Heart left ventricle (tissue), 16 donors: Measurements from ENCODE around the gene NR1H3. TPM values are rescaled to one million over a fixed set of nuclear protein-coding genes. Genes with fewer than 3 reads are reported as not detected.

ENCODE experiments used
- ATAC-seq, 4 donors: fragments of 200-7000 bp; cut with Tn5 transposase; one replicate each; pipeline ENCODE4 v1.9.1; 2020 to 2022; ENCODE audit warnings: moderate library complexity in 4 of 4, mild to moderate bottlenecking in 3 of 4, moderate number of reproducible peaks in 1 of 4
- DNase-seq, 5 donors: peaks; one replicate each; pipeline ENCODE4 v3.0.0-alpha.2; 2020
- H3K27ac ChIP-seq, 12 donors: fragments of 200-600 bp; sonication (generic) in 4 of 12; one replicate each; pipeline versions ENCODE4 v1.5.0 to v1.8.0; 2016 to 2022; ENCODE audit warnings: mild to moderate bottlenecking in 2 of 12
- H3K27me3 ChIP-seq, 9 donors: fragments of 200-600 bp; sonication (generic) in 2 of 9; one replicate each; pipeline versions ENCODE4 v1.5.1 to v1.8.0; 2016 to 2022; ENCODE audit warnings: mild to moderate bottlenecking in 3 of 9
- H3K36me3 ChIP-seq, 9 donors: fragments of 200-600 bp; sonication (generic) in 2 of 9; one replicate each; pipeline versions ENCODE4 v1.5.0 to v1.8.0; 2018 to 2022; ENCODE audit warnings: mild to moderate bottlenecking in 2 of 9
- H3K4me1 ChIP-seq, 12 donors: fragments of 200-600 bp; sonication (generic) in 4 of 12; one replicate each; pipeline versions ENCODE4 v1.5.0 to v1.8.0; 2016 to 2022; ENCODE audit warnings: mild to moderate bottlenecking in 3 of 12
- H3K4me3 ChIP-seq, 12 donors: fragments of 200-600 bp; sonication (generic) in 4 of 12; one replicate each; pipeline versions ENCODE4 v1.5.0 to v1.8.0; 2017 to 2022; ENCODE audit warnings: mild to moderate bottlenecking in 9 of 12, moderate library complexity in 4 of 12
- H3K9me3 ChIP-seq, 12 donors: fragments of 200-600 bp; sonication (generic) in 4 of 12; one replicate each; pipeline versions ENCODE4 v1.5.0 to v1.8.0; 2016 to 2022; ENCODE audit warnings: mild to moderate bottlenecking in 1 of 12
- POLR2A ChIP-seq, 2 donors: fragments of 450-650 bp; IDR thresholded peaks; one replicate each; pipeline ENCODE4 v1.6.1; 2017; ENCODE audit warnings: antibody characterized with exemption in 2 of 2, mild to moderate bottlenecking in 2 of 2, moderate library complexity in 2 of 2
- WGBS, 4 donors: extraction: QIAGEN DNeasy Blood & Tissue Kit in 2 of 4; methylation state at CpG; one replicate each; pipeline versions ENCODE4 v1.1.5 to v1.1.7; 2013 to 2018; 5-methylcytosine and 5-hydroxymethylcytosine counted together
- intact Hi-C, 10 donors: fragments of 100-400 bp; cut with DNase I; formaldehyde crosslinking; loops; one replicate each; pipeline versions ENCODE4 v1.11.1 to v1.14.2; 2022
- polyA plus RNA-seq, 2 donors: library from polyadenylated mRNA; stranded (reverse); fragments of 200-250 nt; gene quantifications; one replicate each; pipeline ENCODE4 v1.2.3, GENCODE V29; 2013
- total RNA-seq, 9 donors: library from RNA; depleted of rRNA in 2 of 9; stranded (reverse); fragments of >200 nt in 2 of 9; fragmentation: NEBNext Ultra II Directional in 3 of 9; extraction: Animal tissue kit (Norgen Biotek cat#: 25700) in 3 of 9; gene quantifications; one replicate each; pipeline versions ENCODE4 v1.1.0 to v1.2.4, GENCODE V29; 2016 to 2023
- TF ChIP-seq, protein P1 (sequence below), 12 donors: fragments of 200-600 bp; sonication (generic) in 4 of 12; IDR thresholded peaks; one replicate each; pipeline versions ENCODE4 v1.5.0 to v1.8.0; 2018 to 2022; ENCODE audit warnings: antibody characterized with exemption in 12 of 12, mild to moderate bottlenecking in 5 of 12
- donor health status: ischemic (EF 13 %, LVEDD 7.1; RV severe dilation, severe dysfunction).
- donor health status: healthy with polysubstance abuse.
- donor health status: DM: no; HTN: yes; CAD: no.
- donor health status: DM: no; HTN: no; CAD: no.
- donor health status: ischemic (EF 25% LVEDD 6.9; RV normal size, moderate dysfunction).
- donor health status: ischemic (EF 25% LVEDD 5.7; RV mildly dilated, moderate dysfunction).
- donor health status: healthy.
- donor health status: DM: yes; HTN: yes; CAD: no.
- donor health status: ischemic (EF 35%, LVEDD 5.7; RV mildly dilated, moderate dysfunction).
- donor health status: nonischemic (EF 11% LVEDD 7.7; RV severe dilation, severe dysfunction).
- donor health status: DM: yes; HTN: yes; CAD: no.
- donor health status: PGD.
- donor health status: ischemic (EF 29% LVEDD 5.4; RV normal size, mild dysfunction).
- donor health status: nonischemic (EF 23%, LVEDD 6.1; RV moderate dilation, normal function).

The NR1H3 gene
- total and polyA plus RNA-seq, 11 donors: 3.9 to 38.5 (median 11.9) TPM

DNA sequence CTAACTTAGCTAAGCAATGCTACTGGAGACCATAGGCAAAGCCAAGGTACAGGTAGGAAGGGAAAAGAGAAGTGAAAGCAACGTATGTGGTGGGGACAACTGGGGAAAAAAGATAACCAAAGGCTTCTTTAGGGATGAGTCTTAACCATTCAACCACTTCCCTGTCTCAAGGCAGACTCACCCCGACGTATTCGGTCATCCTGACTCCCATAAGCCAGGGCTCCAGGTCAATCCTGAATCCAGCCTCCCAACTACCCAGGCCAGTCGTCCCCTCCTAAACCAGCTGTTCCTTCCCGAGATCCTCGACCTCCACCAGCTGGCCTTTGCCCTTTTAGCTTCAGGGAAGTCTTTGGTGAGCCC, 9.5 kb upstream of the NR1H3 start:
- 0 to 1% (median 0%) methylated on average over 6 to 7 of the region's 7 CpGs for WGBS, 4 donors
- peaks cover 2 to 46% (median 22%) of the 10 kb centered on the region in 12 donors for H3K4me1 ChIP-seq
- intact Hi-C loops: loop anchor here in 1 of 10 donors (1.0 kb wide), 1 partner anchor 70 kb away; no protein-coding TSS in a partner anchor
- ATAC-seq: peak; percentile 16 to 55 (median 38)
- H3K27ac ChIP-seq: peak overlapping the region; percentile 77 to 94 (median 90)
- H3K27me3 ChIP-seq: no peaks in the 10 kb centered on the region
- no peaks in the 10 kb centered on the region for H3K9me3 ChIP-seq
- peak in 1 of 5 donors; percentile 29 for DNase-seq
- peaks cover 0 to 45% (median 35%) of the 10 kb centered on the region in 9 donors for H3K36me3 ChIP-seq
- TF ChIP-seq POLR2A (IDR thresholded peaks at IDR 0.05): no peak
- TF ChIP-seq, protein P1, sequence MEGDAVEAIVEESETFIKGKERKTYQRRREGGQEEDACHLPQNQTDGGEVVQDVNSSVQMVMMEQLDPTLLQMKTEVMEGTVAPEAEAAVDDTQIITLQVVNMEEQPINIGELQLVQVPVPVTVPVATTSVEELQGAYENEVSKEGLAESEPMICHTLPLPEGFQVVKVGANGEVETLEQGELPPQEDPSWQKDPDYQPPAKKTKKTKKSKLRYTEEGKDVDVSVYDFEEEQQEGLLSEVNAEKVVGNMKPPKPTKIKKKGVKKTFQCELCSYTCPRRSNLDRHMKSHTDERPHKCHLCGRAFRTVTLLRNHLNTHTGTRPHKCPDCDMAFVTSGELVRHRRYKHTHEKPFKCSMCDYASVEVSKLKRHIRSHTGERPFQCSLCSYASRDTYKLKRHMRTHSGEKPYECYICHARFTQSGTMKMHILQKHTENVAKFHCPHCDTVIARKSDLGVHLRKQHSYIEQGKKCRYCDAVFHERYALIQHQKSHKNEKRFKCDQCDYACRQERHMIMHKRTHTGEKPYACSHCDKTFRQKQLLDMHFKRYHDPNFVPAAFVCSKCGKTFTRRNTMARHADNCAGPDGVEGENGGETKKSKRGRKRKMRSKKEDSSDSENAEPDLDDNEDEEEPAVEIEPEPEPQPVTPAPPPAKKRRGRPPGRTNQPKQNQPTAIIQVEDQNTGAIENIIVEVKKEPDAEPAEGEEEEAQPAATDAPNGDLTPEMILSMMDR (IDR thresholded peaks at IDR 0.05): no peak
- peak overlapping the region; percentile 59 to 93 (median 78) for H3K4me3 ChIP-seq

DNA sequence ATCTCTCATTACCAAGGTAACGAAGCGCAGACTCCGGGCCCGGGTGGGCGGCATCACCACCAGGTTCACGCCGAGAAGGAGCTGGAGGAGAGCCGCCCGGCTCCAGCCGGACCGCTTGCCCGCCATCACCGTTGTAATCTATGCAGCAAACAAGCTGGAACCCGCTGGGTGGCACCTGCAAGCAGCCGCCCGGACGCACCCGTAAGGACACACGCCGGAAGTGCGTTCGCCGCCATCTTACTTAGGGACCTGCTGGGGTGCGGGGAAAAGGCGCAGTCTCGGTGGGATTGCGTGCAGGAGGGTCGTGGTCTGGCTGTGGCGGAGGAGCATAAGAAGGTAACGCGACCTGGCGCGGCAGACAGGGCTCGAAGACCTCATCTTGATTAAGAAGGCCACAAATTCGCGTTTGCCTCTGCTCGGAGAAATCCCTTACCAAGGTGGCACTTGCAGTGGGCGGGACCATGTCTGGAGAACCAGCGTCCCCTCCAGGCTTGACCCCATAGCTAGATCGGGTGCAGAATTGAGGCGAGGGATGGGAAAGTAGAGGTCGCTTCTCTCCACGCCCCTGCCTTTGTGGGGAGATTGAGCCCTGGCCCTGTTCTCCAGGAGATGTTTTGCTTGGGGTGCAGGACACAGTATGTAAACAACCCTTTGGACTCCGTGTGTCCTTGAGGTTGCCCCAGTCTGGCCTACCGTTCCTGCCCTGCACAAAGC, 9.0 kb upstream of the NR1H3 start, which contains the start of gene ACP2:
ACP2 (minus strand) TSS at position 151 of the 714 bp plus-strand sequence; CDS start at position 126, 25 bp downstream.
- intact Hi-C loops: loop anchor here in 1 of 10 donors (1.0 kb wide), 1 partner anchor 71 kb away; no protein-coding TSS in a partner anchor
- peak; percentile 88 to 94 (median 89) for DNase-seq
- 0 to 1% (median 0%) methylated on average over 28 to 45 of the region's 45 CpGs for WGBS, 4 donors

DNA sequence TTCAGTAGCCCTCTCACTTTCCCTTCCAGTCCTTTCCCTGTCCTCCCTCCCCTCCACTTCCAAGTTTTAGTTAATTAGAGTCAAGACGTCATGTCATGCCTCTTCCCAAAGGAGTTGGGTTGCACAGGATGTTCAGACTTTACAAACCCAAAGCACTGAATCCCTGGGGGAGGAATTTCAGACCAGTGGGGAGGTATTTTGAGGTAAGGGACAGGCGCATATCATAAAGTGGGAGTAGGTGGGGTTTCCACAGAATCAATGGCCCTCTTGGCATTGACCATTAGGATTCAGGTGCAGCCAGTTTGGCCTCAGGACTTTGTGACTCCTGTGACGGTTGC, 8.4 kb upstream of the NR1H3 start:
- Histone ChIP-seq H3K36me3 (peaks cover 0 to 34% (median 24%) of the 10 kb centered on the region in 9 donors), H3K4me3 (peak overlapping the region; percentile 59 to 93 (median 78)), H3K4me1 (peaks cover 6 to 53% (median 30%) of the 10 kb centered on the region in 12 donors), H3K9me3 (no peaks in the 10 kb centered on the region), H3K27ac (peak overlapping the region; percentile 77 to 94 (median 90)), H3K27me3 (no peaks in the 10 kb centered on the region)
- no peak for DNase-seq
- intact Hi-C loops: no loop called here
- TF ChIP-seq, protein P1 (IDR thresholded peaks at IDR 0.05): no peak
- no peak for TF ChIP-seq POLR2A (IDR thresholded peaks at IDR 0.05)
- 43 to 63% (median 54%) methylated on average over 3 of the region's 3 CpGs for WGBS, 4 donors
- no peak for ATAC-seq

More for the DNA sequence above, 9.0 kb upstream of the NR1H3 start, which contains the start of gene ACP2:
- ATAC-seq: peak; percentile 88 to 97 (median 96)
- Histone ChIP-seq H3K9me3 (no peaks in the 10 kb centered on the region), H3K27ac (peak within 1 kb of the TSS; percentile 77 to 94 (median 90)), H3K36me3 (peaks cover 0 to 39% (median 29%) of the 10 kb centered on the region in 9 donors), H3K4me3 (peak within 1 kb of the TSS; percentile 59 to 93 (median 78)), H3K4me1 (peaks cover 2 to 51% (median 24%) of the 10 kb centered on the region in 12 donors), H3K27me3 (no peaks in the 10 kb centered on the region)
- TF ChIP-seq POLR2A (IDR thresholded peaks at IDR 0.05): peak in 1 of 2 donors; percentile 46
- TF ChIP-seq, protein P1 (IDR thresholded peaks at IDR 0.05): peak in 3 of 12 donors; percentile 24 to 33 (median 32)

GRCh38 chr11:47251751-47252150, 6.0 kb upstream of the NR1H3 start:
- Histone ChIP-seq H3K27me3 (no peaks in the 10 kb centered on the region), H3K36me3 (peaks cover 0 to 10% (median 4%) of the 10 kb centered on the region in 9 donors), H3K27ac (no peak overlapping the region), H3K4me3 (no peak overlapping the region), H3K4me1 (peaks cover 10 to 61% (median 46%) of the 10 kb centered on the region in 12 donors), H3K9me3 (no peaks in the 10 kb centered on the region)
- DNase-seq: no peak
- 72 to 84% (median 77%) methylated on average over 3 of the region's 3 CpGs for WGBS, 4 donors
- intact Hi-C loops: no loop called here
- TF ChIP-seq, protein P1 (IDR thresholded peaks at IDR 0.05): no peak
- TF ChIP-seq POLR2A (IDR thresholded peaks at IDR 0.05): no peak
- no peak for ATAC-seq
